HCT116 (cell line): ENCODE results near the gene SPATA20. TPM values are rescaled to one million over a fixed set of nuclear protein-coding genes. Genes with fewer than 3 reads are reported as not detected.

Source experiments
- ATAC-seq: fragments of 200-7000 bp; cut with Tn5 transposase; 2 replicates; pipeline ENCODE4 v1.9.1; 2020; ENCODE audit warnings: mild to moderate bottlenecking, moderate library complexity
- BruUV-seq: library from RNA; stranded (reverse); fragments of 400-500 nt; replicated peaks from 2 replicates; lab custom pipeline; 2021; lab: Mats Ljungman, UMichigan
- CTCF ChIA-PET: fragments of 300-600 bp; sonication (Branson Sonifier 250); formaldehyde crosslinking; loops from one replicate; lab custom pipeline; 2021; ENCODE audit warnings: antibody characterized with exemption; lab: Charles Lee
- POLR2A ChIA-PET: fragments of 300-600, 350-600 bp; sonication (Branson Sonifier 250); formaldehyde crosslinking; loops from one replicate; lab custom pipeline; 2021; ENCODE audit warnings: antibody characterized with exemption; lab: Charles Lee
- RAD21 ChIA-PET, 2 experiments: fragments of 300-600 bp; sonication (Branson Sonifier 250); formaldehyde crosslinking; loops; one replicate each; lab custom pipeline; 2023; ENCODE audit warnings: low total read pairs in 2 of 2; ENCODE audit not compliant: uncharacterized antibody in 2 of 2, unreplicated experiment in 2 of 2, low non-redundant PET in 1 of 2; lab: Charles Lee
- DNase-seq: peaks from one replicate; pipeline ENCODE4 v3.0.0-alpha.2; 2010; ENCODE audit warnings: low read depth, low spot score
- H2AFZ ChIP-seq: fragments of 200-600 bp; shearing (Covaris generic), sonication (generic); 2 replicates; pipeline ENCODE4 v1.6.1; 2017; ENCODE audit warnings: low read depth, mixed run types, mixed read lengths, antibody characterized with exemption, low read length; ENCODE audit not compliant: poor library complexity, severe bottlenecking
- H3K27ac ChIP-seq: 2 replicates; pipeline ENCODE4 v1.5.1; 2012; ENCODE audit warnings: low read depth, low read length
- H3K27me3 ChIP-seq: fragments of 200-600 bp; sonication (generic); 2 replicates; pipeline ENCODE4 v1.6.1; 2016; ENCODE audit warnings: mixed run types, low read length, mixed read lengths; ENCODE audit not compliant: insufficient read depth
- H3K36me3 ChIP-seq, 2 experiments: fragments of 200-500 bp in 1 of 2; fragments of 200-600 bp in 1 of 2; sonication (Bioruptor generic) in 1 of 2; sonication (generic) in 1 of 2; 2 replicates each; pipeline versions ENCODE4 v1.5.1 to v1.6.1; 2014 to 2016; ENCODE audit warnings: low read length in 2 of 2, inconsistent platforms in 1 of 2, mixed read lengths in 1 of 2, mixed run types in 1 of 2; ENCODE audit not compliant: insufficient read depth in 2 of 2, control insufficient read depth in 1 of 2
- H3K4me1 ChIP-seq, 2 experiments: fragments of 200-600 bp in 1 of 2; sonication (generic) in 1 of 2; 2 replicates each; pipeline versions ENCODE4 v1.5.1 to v1.6.1; 2012 to 2017; ENCODE audit warnings: low read length in 2 of 2, inconsistent platforms in 1 of 2, mild to moderate bottlenecking in 1 of 2, mixed read lengths in 1 of 2, mixed run types in 1 of 2, moderate library complexity in 1 of 2; ENCODE audit not compliant: insufficient read depth in 2 of 2, control insufficient read depth in 1 of 2
- H3K4me2 ChIP-seq: fragments of 200-600 bp; sonication (generic); 2 replicates; pipeline ENCODE4 v1.6.1; 2017; ENCODE audit warnings: mixed run types, low read length, mixed read lengths
- H3K4me3 ChIP-seq, 2 experiments: fragments of 200-600 bp in 1 of 2; sonication (generic) in 1 of 2; replicated peaks in 1 of 2; 2 replicates each; pipeline ENCODE4 v1.5.1; 2011 to 2016; ENCODE audit warnings: low read length in 2 of 2, control low read depth in 1 of 2, low read depth in 1 of 2, mild to moderate bottlenecking in 1 of 2, mixed read lengths in 1 of 2, mixed run types in 1 of 2
- H3K79me2 ChIP-seq: fragments of 200-600 bp; sonication (generic); 2 replicates; pipeline ENCODE4 v1.6.1; 2017; ENCODE audit warnings: mild to moderate bottlenecking, mixed run types, low read length, moderate library complexity, mixed read lengths; ENCODE audit not compliant: insufficient read depth
- H3K9ac ChIP-seq: fragments of 200-600 bp; sonication (generic); 2 replicates; pipeline ENCODE4 v1.6.1; 2016; ENCODE audit warnings: low read length, mixed read lengths
- H3K9me2 ChIP-seq: fragments of 200-600 bp; sonication (generic), shearing (Covaris generic); 2 replicates; pipeline ENCODE4 v1.6.1; 2017; ENCODE audit warnings: mixed run types, mild to moderate bottlenecking, moderate library complexity; ENCODE audit not compliant: insufficient read depth
- H3K9me3 ChIP-seq, 2 experiments: fragments of 200-500 bp in 1 of 2; fragments of 200-600 bp in 1 of 2; sonication (Bioruptor generic) in 1 of 2; sonication (generic) in 1 of 2; 2 replicates each; pipeline ENCODE4 v1.6.1; 2014 to 2017; ENCODE audit warnings: low read length in 2 of 2, mixed read lengths in 2 of 2, inconsistent platforms in 1 of 2, low read depth in 1 of 2, mild to moderate bottlenecking in 1 of 2, mixed run types in 1 of 2, moderate library complexity in 1 of 2; ENCODE audit not compliant: control insufficient read depth in 1 of 2, insufficient read depth in 1 of 2
- H4K20me1 ChIP-seq: fragments of 200-600 bp; sonication (generic), shearing (Covaris generic); 2 replicates; pipeline ENCODE4 v1.6.1; 2017; ENCODE audit warnings: mixed run types, mild to moderate bottlenecking, moderate library complexity; ENCODE audit not compliant: insufficient read depth
- CBX3 ChIP-seq: IDR thresholded peaks from 2 replicates; pipeline ENCODE4 v1.6.1; 2012; ENCODE audit warnings: low read depth
- CEBPB ChIP-seq: IDR thresholded peaks from 2 replicates; pipeline ENCODE4 v1.6.1; 2012; ENCODE audit warnings: low read depth
- CTCF ChIP-seq, 3 experiments: fragments of 200-600 bp in 1 of 3; sonication (generic) in 1 of 3; IDR thresholded peaks in 2 of 3; conservative IDR thresholded peaks in 1 of 3; 2 replicates each; pipeline ENCODE4 v1.5.1; 2012 to 2017; ENCODE audit warnings: low read depth in 2 of 3, low read length in 2 of 3, antibody characterized with exemption in 1 of 3, borderline replicate concordance in 1 of 3, control low read depth in 1 of 3, mild to moderate bottlenecking in 1 of 3, mixed read lengths in 1 of 3, mixed run types in 1 of 3, moderate library complexity in 1 of 3; ENCODE audit not compliant: insufficient read depth in 1 of 3
- EGR1 ChIP-seq: IDR thresholded peaks from 2 replicates; pipeline ENCODE4 v1.6.1; 2012; ENCODE audit warnings: low read depth
- ELF1 ChIP-seq: IDR thresholded peaks from 2 replicates; pipeline ENCODE4 v1.6.1; 2012; ENCODE audit warnings: low read depth, borderline replicate concordance
- EZH2 ChIP-seq: fragments of 200-600 bp; sonication (generic); IDR thresholded peaks from 2 replicates; pipeline ENCODE4 v1.6.1; 2017; ENCODE audit warnings: antibody characterized with exemption, mixed run types
- FOSL1 ChIP-seq: IDR thresholded peaks from 2 replicates; pipeline ENCODE4 v1.6.1; 2012; ENCODE audit warnings: low read depth
- JUND ChIP-seq: IDR thresholded peaks from 2 replicates; pipeline ENCODE4 v1.6.1; 2012
- POLR2A ChIP-seq: IDR thresholded peaks from 2 replicates; pipeline ENCODE4 v1.7.0; 2011; ENCODE audit warnings: borderline replicate concordance; ENCODE audit not compliant: insufficient read depth, insufficient read length; ENCODE audit errors: extremely low read depth
- POLR2AphosphoS5 ChIP-seq: IDR thresholded peaks from 2 replicates; pipeline ENCODE4 v1.6.1; 2011; ENCODE audit warnings: mild to moderate bottlenecking, low read depth, low read length, moderate library complexity
- RAD21 ChIP-seq: IDR thresholded peaks from 2 replicates; pipeline ENCODE4 v1.6.1; 2012; ENCODE audit warnings: low read depth, mild to moderate bottlenecking
- SIN3A ChIP-seq: IDR thresholded peaks from 2 replicates; pipeline ENCODE4 v1.6.1; 2012; ENCODE audit warnings: low read depth
- SP1 ChIP-seq: IDR thresholded peaks from 2 replicates; pipeline ENCODE4 v1.6.1; 2012; ENCODE audit warnings: low read depth
- SRF ChIP-seq: IDR thresholded peaks from 2 replicates; pipeline ENCODE4 v1.6.1; 2012; ENCODE audit warnings: low read depth
- TCF7L2 ChIP-seq: IDR thresholded peaks from 2 replicates; pipeline ENCODE4 v1.7.0; 2011; ENCODE audit warnings: borderline replicate concordance, inconsistent platforms; ENCODE audit not compliant: insufficient read depth, insufficient read length; ENCODE audit errors: extremely low read depth
- ZBTB33 ChIP-seq: IDR thresholded peaks from 2 replicates; pipeline ENCODE4 v1.6.1; 2011; ENCODE audit warnings: mild to moderate bottlenecking, low read length, moderate library complexity; ENCODE audit not compliant: insufficient replicate concordance; ENCODE audit errors: extremely low read depth
- ZFX ChIP-seq: fragments of 450-650 bp; IDR thresholded peaks from 2 replicates; pipeline ENCODE4 v1.6.1; 2017
- intact Hi-C: fragments of 100-400 bp; cut with micrococcal nuclease; formaldehyde crosslinking; loops from 2 replicates; pipeline ENCODE4 v1.10.0; 2022
- total RNA-seq: library from RNA; stranded (reverse); gene quantifications from one replicate; pipeline ENCODE4 v1.2.1, GENCODE V29; 2021; ENCODE audit not compliant: unreplicated experiment
- TF ChIP-seq, protein P1 (sequence below): IDR thresholded peaks from 2 replicates; pipeline ENCODE4 v1.6.1; 2012

The SPATA20 gene
- total RNA-seq, 1 experiment from 2014 or later: 57.5 TPM

- BruUV-seq: no TSS peak
- Histone ChIP-seq H3K4me3 (no peak overlapping the region), H3K36me3 (no peaks in the 10 kb centered on the region), H3K79me2 (no peaks in the 10 kb centered on the region), H3K4me1 (peaks cover 16 to 27% of the 10 kb centered on the region in 2 experiments), H2AFZ (peak overlapping the region; percentile 1), H3K27ac (no peak overlapping the region), H3K9ac (no peak overlapping the region), H3K9me2 (no peaks in the 10 kb centered on the region), H3K4me2 (no peak overlapping the region), H3K9me3 (no peaks in the 10 kb centered on the region), H4K20me1 (no peaks in the 10 kb centered on the region), H3K27me3 (no peaks in the 10 kb centered on the region)
- DNase-seq (no peak), ATAC-seq (no peak)
- RAD21 ChIA-PET: no interaction called here
- CTCF ChIA-PET: interaction anchor here (1.9 to 2.7 kb wide), 2 partner anchors 12 to 20 kb away, joined by 10 to 12 read pairs; no protein-coding TSS in a partner anchor
- POLR2A ChIA-PET: no interaction called here
- TF ChIP-seq FOSL1: no peak
- intact Hi-C loops: no loop called here
Measured at GRCh38 chr17:50499721-50500120, 47.3 kb upstream of the SPATA20 start.

DNA sequence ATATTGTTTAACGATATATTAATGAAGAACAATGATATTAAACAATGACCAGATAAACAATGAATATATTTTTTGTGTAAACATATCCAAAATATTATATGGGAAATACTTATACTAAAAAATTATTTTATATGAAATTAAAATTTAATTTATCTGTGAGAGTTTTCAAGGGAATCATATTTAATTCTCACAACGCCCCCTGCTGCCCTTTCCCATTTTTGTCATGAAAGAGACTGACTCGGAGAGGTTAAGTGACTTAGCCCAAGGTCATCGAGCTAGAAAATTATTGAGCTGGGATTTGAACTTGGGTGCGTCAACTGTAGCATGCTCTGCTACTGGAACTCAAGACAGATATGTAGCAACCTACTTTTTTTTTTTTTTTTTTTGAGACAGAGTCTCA is 45.9 kb upstream of the SPATA20 start:
- Histone ChIP-seq H3K4me2 (no peak overlapping the region), H3K36me3 (no peaks in the 10 kb centered on the region), H3K9me3 (no peaks in the 10 kb centered on the region), H4K20me1 (no peaks in the 10 kb centered on the region), H2AFZ (no peak overlapping the region), H3K27me3 (no peaks in the 10 kb centered on the region), H3K9me2 (no peaks in the 10 kb centered on the region), H3K9ac (no peak overlapping the region), H3K4me1 (peaks cover 11 to 19% of the 10 kb centered on the region in 2 experiments), H3K27ac (no peak overlapping the region), H3K79me2 (no peaks in the 10 kb centered on the region), H3K4me3 (no peak overlapping the region)
- peak; percentile 31; the same call in 1 of the 2 replicates for ATAC-seq
- intact Hi-C loops: no loop called here
- ChIA-PET CTCF (interaction anchor here (0.7 to 2.7 kb wide), 21 partner anchors 8 to 301 kb away, joined by 3 to 12 read pairs (median 4); partner anchors contain the start of genes EPN3 and SPATA20), RAD21 (interaction anchor here in 1 of 2 experiments (1.5 kb wide), 1 partner anchor 301 kb away, joined by 3 read pairs; no protein-coding TSS in a partner anchor), POLR2A (interaction anchor here (0.6 kb wide), 1 partner anchor 14 kb away, joined by 3 read pairs; no protein-coding TSS in a partner anchor)
- BruUV-seq: no TSS peak
- peak; percentile 50 for DNase-seq
- no peak for TF ChIP-seq ZBTB33
- TF ChIP-seq, protein P1, sequence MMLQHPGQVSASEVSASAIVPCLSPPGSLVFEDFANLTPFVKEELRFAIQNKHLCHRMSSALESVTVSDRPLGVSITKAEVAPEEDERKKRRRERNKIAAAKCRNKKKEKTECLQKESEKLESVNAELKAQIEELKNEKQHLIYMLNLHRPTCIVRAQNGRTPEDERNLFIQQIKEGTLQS: no peak
- TF ChIP-seq ELF1: no peak
- TF ChIP-seq CBX3: no peak
- no peak for TF ChIP-seq POLR2AphosphoS5
- TF ChIP-seq SRF: no peak
- TF ChIP-seq EZH2: no peak
- no peak for TF ChIP-seq TCF7L2
- TF ChIP-seq RAD21: peak; percentile 68
- no peak for TF ChIP-seq CEBPB
- TF ChIP-seq EGR1: no peak
- TF ChIP-seq SIN3A: no peak
- TF ChIP-seq POLR2A: no peak
- peak; percentile 54 to 73 (median 72); a peak in 5 of 6 replicates for TF ChIP-seq CTCF (IDR thresholded peaks at IDR 0.05 in 2 of 3, conservative IDR thresholded peaks at IDR 0.05 in 1 of 3; ENCODE audit: borderline replicate concordance in 1 of 3, insufficient read depth in 1 of 3, low read depth in 2 of 3, low read length in 2 of 3)
- no peak for TF ChIP-seq FOSL1
- no peak for TF ChIP-seq JUND
- no peak for TF ChIP-seq ZFX
- TF ChIP-seq SP1: 0 out of 2 replicates have a peak, but pooled peaks have one; percentile 11
